Breast epithelium (tissue), 3 donors: ENCODE data around the gene CFTR.

ENCODE experiments used
- POLR2A ChIP-seq: fragments of 450-650 bp; IDR thresholded peaks from one replicate; pipeline ENCODE4 v1.6.1; 2016; ENCODE audit warnings: antibody characterized with exemption, mild to moderate bottlenecking, moderate library complexity
- POLR2AphosphoS5 ChIP-seq, 3 donors: sonication (generic); formaldehyde crosslinking; IDR thresholded peaks; one replicate each; pipeline ENCODE4 v1.6.1; 2017; ENCODE audit warnings: antibody characterized with exemption in 3 of 3
- TF ChIP-seq, protein P1 (sequence below), 3 donors: fragments of 450-650 bp; IDR thresholded peaks; one replicate each; pipeline ENCODE4 v1.5.1; 2016 to 2017; ENCODE audit warnings: antibody characterized with exemption in 3 of 3, mild to moderate bottlenecking in 3 of 3, moderate library complexity in 3 of 3

DNA sequence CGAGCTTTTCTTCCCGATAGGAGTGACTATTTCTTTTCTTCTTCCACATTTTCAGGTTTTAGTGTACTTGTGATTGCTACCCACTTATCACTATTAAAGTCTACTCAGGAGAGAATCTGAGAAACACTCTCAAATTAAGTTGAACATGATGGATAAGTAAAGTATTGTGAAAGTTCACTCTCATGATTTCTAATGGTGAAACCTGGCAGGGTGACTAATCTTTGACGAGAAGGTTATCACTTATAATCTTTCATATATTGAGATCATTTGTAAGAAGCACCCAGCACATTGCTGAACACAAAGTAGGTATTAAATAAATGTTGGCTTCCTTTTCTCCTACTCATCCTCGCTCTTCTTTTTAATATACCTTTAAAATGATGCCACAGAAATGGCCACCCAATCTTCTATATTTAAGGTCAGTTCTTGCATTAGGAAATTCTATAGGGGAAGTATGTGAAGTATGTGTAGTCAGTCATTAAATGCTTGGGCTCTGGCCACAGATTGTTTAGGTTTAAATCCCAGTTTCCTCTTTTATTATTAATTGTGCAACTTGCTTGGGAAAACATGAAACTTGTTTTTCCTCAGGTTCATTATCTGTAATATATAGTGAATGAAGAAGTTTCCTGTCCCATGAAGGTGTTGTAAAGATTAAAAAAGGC is 3.1 kb upstream of the CFTR start:
- TF ChIP-seq POLR2AphosphoS5 (IDR thresholded peaks at IDR 0.05) = no peak
- TF ChIP-seq, protein P1, sequence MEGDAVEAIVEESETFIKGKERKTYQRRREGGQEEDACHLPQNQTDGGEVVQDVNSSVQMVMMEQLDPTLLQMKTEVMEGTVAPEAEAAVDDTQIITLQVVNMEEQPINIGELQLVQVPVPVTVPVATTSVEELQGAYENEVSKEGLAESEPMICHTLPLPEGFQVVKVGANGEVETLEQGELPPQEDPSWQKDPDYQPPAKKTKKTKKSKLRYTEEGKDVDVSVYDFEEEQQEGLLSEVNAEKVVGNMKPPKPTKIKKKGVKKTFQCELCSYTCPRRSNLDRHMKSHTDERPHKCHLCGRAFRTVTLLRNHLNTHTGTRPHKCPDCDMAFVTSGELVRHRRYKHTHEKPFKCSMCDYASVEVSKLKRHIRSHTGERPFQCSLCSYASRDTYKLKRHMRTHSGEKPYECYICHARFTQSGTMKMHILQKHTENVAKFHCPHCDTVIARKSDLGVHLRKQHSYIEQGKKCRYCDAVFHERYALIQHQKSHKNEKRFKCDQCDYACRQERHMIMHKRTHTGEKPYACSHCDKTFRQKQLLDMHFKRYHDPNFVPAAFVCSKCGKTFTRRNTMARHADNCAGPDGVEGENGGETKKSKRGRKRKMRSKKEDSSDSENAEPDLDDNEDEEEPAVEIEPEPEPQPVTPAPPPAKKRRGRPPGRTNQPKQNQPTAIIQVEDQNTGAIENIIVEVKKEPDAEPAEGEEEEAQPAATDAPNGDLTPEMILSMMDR (IDR thresholded peaks at IDR 0.05) = no peak
- no peak for TF ChIP-seq POLR2A
